NCI-H526 treated with DMSO at 0.1 percent for 48 hours (cell line): ENCODE results near the gene NOM1.

Experiments used
- DNase-seq: peaks from one replicate; lab custom pipeline; 2025; lab: John Stamatoyannopoulos, UW

NOM1 gene

DNA sequence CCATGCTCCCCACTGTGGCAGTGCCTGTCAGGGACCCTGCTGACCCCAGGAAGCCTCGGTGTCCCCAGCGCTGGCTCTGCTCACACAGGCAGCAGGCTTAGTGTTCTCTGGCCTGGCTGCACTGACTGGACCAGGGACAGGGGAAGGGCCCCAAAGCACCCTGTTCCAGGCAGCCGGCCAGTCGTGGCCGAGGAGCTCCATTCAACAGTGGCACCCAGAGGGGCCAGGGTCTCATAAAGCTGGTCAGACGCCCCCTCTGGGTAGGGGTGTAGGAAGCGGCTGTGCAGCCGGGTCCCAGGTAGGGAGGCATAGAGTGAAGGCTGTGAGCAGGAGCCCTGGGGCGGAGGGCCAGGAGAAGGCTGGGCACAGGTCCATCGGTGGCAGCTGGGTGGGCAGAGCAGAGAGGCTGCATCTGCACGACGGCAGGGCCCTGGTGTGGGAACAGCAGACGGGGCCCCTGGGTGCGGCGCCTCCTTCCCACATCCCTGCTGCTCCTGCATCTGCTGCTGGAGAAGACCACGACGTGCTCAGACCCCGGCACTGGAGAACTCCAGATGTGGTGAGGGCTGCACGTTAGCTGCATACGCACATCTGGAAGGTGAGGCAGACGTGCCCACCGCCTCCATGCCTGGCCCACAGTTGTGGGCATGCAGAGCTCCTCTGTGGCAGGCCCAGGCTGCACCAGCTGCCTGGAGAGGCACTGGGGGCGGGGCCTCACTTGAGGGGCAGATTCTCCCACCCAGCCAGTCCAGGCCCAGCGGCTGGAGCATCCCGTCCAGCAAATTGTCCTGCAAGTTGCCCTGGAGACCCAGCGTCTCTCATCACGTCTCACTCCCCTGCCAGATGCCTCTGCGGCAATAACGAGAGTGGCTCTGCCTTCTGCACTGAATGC lies 35.8 kb downstream of the NOM1 start:
- DNase-seq: no peak

DNA sequence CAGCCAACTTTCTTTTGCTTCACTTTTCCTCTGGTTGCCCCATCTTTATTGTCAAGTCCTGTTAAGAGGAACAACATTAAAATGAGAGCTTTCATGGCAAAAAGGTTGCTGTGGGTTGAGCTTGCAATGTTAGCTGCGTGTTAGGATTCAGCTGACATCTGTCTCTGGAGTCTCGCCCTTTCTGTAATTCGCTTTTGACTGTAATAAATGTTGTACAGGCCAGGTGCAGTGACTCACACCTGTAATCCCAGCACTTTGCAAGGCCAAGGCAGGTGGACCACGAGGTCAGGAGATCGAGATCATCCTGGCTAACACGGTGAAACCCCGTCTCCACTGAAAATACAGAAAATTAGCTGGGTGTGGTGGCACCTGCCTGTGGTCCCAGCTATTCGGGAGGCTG lies 36.9 kb downstream of the NOM1 start:
- DNase-seq: no peak

DNA sequence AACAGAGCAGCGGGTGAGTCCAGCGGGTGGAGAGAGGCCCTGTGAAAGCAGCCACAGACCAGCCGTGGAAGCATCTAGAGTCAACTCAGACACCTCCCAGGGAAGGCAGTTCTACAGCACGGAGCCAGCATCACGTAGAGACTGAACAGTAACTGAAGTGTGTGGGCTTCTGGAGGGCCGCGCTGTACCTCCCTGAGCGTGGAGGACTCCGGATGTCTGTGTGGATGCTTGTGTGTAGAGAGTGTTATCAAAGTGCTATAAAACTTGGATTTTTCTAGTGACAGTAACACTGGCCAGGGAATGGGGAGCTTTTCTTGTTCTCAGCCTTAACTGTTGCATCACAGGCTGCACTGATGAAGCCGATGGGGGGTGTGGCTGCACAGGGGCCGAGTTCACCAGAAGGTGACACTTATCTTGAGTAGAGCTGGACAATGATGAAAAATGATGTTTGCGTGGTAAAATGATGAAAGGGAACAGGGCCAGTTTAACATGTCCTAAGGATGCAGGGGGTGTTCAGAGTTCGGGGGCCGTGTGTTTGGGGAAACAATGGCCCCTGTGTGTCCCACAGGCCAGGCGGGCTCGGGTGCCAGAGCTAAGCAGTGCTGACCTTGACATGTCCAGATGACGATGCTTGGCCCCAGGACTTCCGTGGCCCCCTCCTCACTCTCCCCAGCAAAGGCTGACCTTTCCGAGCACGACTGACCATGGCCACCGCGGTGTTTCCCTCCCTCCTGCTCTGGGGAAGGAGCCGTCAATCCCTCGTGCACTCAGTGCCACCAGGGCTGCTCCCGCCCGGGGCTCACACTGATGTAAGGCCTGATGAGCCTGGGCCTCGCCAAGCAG lies 39.1 kb downstream of the NOM1 start:
- DNase-seq: no peak

- DNase-seq: no peak
Measured at GRCh38 chr7:156989766-156990535, 40.4 kb downstream of the NOM1 start.

- no peak for DNase-seq
Measured at GRCh38 chr7:156993021-156993924, 43.8 kb downstream of the NOM1 start.

- DNase-seq: no peak
Measured at GRCh38 chr7:156993925-156994235, 44.4 kb downstream of the NOM1 start.

- DNase-seq: no peak
Measured at GRCh38 chr7:156994417-156994816, 44.9 kb downstream of the NOM1 start.

DNA sequence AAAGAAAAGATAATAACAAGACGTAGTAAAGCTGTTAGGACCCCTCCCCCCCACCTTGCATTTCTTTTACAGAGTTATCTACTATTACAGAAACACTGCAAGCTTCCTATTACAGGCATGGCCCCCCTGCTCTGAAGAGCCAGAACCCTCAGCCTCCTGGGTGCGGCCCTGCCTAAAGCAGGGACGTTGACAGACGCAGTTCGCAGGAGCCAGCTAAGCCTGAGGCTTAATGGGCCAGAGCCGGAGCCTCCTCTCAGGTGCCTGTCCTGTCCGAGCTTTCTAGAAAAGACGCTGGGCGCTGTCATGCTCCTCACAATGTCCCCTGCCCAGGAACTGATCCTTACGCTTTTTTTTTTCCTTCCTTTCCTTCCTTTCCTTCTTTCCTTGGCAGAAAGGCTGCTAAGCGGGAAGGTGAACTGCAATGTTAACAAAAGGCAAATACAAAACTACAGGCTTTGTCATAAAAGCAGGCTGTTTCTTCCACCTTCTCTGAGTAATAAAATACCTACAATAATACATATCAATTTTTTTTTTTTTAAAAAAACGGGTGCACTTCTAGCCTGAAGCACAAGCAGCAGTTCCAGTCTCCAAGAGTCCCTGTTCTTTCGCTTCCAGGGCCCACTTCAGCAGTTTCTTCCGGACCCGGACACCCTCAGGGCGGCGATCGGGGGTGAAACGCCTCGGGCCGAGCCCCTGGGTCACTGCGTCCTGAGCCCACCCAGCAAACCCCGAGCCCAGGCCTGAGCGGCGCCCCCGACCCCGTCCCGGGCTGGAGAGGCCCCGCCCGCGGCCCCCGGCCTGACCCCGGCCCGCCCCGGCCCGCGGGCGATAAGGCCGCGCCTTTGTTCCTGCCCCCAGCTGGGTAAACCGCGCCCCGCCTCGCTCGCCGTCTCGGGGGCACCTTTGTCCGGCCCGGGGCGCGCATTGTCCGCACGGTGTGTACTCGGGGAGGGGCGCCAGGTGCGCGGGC lies 49.8 kb downstream of the NOM1 start:
- peak; percentile 43 for DNase-seq

DNA sequence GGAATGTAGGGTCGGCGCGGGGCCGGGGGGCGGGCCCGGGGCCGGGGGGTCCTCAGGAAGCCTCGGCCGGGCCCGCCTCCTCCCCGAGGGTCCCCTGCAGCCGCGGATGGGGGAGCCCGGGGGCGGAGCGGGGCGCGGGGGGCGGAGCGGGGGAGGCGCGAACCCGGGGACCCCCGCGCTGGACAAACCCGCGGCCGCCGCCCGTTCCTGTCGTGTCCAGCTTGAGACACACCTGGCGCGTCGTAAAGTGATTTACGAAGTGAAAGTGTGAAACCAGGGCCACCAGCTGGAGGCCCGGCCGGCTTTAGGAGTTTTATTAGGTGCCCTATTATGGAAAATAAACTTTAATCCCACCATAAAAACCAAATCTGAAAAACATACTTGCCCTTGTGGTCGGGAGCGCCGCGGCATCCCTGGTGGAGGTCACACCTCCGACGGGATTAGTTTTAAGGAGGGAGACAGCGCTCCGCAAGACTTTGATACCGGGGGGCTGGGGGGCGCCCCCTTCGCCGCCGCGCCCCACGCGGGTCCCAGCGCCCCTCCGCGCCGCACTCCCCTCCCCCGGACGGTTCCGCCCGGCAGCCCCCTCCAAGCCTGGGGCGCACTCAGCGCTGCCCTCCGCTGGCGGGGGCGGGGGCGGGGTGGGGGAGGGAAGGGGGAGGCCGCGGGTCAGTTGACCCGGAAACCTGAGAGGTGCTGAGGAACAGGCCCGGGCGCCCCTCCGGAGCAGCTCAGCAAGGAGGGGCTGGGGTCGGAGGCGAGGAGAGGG lies 50.6 kb downstream of the NOM1 start:
- no peak for DNase-seq

DNA sequence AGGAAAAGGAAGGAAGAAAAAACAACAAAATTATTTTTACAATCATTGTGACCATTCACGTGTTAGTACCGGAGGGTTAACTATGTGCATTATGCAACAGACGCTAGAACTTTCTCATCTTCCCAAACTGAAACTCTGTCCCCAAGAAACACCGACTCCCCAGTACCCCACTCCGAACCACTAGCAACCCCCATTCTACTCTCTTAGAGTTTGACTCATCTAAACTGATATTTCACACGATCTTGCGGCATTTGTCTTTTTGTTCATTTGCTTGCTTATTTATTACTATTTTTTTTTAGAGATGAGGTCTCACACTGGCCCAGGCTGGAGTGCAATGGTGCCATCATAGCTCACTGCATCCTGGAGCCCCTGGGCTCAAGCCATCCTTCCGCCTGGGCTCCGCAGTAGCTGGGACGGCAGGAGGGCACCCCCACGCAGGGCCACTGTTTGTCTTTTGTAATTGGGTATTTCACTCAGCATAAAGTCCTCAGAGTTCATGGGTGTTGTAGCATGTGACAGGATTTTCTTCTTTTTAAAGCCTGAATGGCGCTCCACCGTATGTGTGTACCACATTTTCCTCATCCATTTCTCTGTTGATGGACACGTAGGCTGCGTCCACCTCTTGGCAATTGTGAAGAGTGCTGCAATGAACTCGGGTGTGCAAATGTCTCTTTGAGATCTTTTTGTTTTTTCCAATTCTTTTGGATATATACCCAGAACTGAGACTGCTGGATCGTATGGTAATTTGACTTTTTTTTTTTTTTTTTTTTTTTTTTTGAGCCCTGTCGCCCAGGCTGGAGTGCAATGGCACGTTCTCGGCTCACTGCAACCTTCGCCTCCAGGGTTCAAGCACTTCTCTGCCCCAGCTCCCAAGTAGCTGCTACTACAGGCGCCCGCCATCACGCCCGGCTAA lies 51.5 kb downstream of the NOM1 start:
- no peak for DNase-seq

- DNase-seq: peak; percentile 69
Measured at GRCh38 chr7:157001920-157002818, 52.7 kb downstream of the NOM1 start.

GRCh38 chr7:157002819-157003421 lies 53.4 kb downstream of the NOM1 start:
- peak; percentile 43 for DNase-seq

- DNase-seq: no peak
Measured at GRCh38 chr7:157003445-157003755, 53.9 kb downstream of the NOM1 start.

GRCh38 chr7:157003756-157004520 lies 54.4 kb downstream of the NOM1 start:
- peak; percentile 94 for DNase-seq

GRCh38 chr7:157004521-157005455 lies 55.3 kb downstream of the NOM1 start:
- DNase-seq: no peak
